Naive thymus-derived CD4-positive, alpha-beta T cell (primary cell): ENCODE results near the gene CLEC19A. TPM values are rescaled to one million over a fixed set of nuclear protein-coding genes. Genes with fewer than 3 reads are reported as not detected.
"Not testable (repeated sequence)": the region's sequence is repeated elsewhere in the genome, so short reads cannot be mapped to it uniquely, and the experiment has no call there.

Experiments
- ATAC-seq: fragments of 150-1000 bp; cut with Tn5 transposase; 2 replicates; pipeline ENCODE4 v1.10.0; 2021; ENCODE audit warnings: mild to moderate bottlenecking, moderate library complexity
- CTCF ChIA-PET: fragments of 350-600 bp; sonication (Branson Sonifier 250); formaldehyde crosslinking; loops from one replicate; lab custom pipeline; 2021; ENCODE audit warnings: antibody characterized with exemption; lab: Charles Lee
- POLR2A ChIA-PET: fragments of 350-600 bp; sonication (Branson Sonifier 250); formaldehyde crosslinking; loops from one replicate; lab custom pipeline; 2021; ENCODE audit warnings: antibody characterized with exemption, inconsistent platforms; lab: Charles Lee
- DNase-seq, 9 donors: peaks; one replicate each; pipeline versions ENCODE4 v3.0.0 to v3.0.0-alpha.2; 2020 to 2022; ENCODE audit warnings: mixed read lengths in 1 of 9
- H3K27ac ChIP-seq: one replicate; pipeline ENCODE4 v1.7.0; 2013; ENCODE audit warnings: mild to moderate bottlenecking, low read depth, low read length, moderate library complexity
- H3K27me3 ChIP-seq, 2 donors: one replicate each; pipeline ENCODE4 v1.7.0; 2013; ENCODE audit warnings: low read length in 2 of 2, mild to moderate bottlenecking in 2 of 2, moderate library complexity in 2 of 2; ENCODE audit not compliant: control insufficient read depth in 2 of 2, insufficient read depth in 2 of 2
- H3K36me3 ChIP-seq, 3 experiments: 1 replicate in 2 of 3; 2 replicates in 1 of 3; pipeline ENCODE4 v1.7.0; 2013; ENCODE audit warnings: low read length in 3 of 3, mild to moderate bottlenecking in 3 of 3, moderate library complexity in 1 of 3; ENCODE audit not compliant: insufficient read depth in 3 of 3, control insufficient read depth in 2 of 3
- H3K4me1 ChIP-seq, 2 donors: one replicate each; pipeline ENCODE4 v1.7.0; 2013; ENCODE audit warnings: low read length in 2 of 2, mild to moderate bottlenecking in 2 of 2, moderate library complexity in 1 of 2; ENCODE audit not compliant: control insufficient read depth in 2 of 2, insufficient read depth in 2 of 2
- H3K4me3 ChIP-seq: 2 replicates; pipeline ENCODE4 v1.7.0; 2013; ENCODE audit warnings: mild to moderate bottlenecking, low read length
- H3K9me3 ChIP-seq, 3 experiments: 1 replicate in 2 of 3; 2 replicates in 1 of 3; pipeline ENCODE4 v1.7.0; 2013; ENCODE audit warnings: low read length in 3 of 3; ENCODE audit not compliant: control insufficient read depth in 2 of 3
- H3K27ac Mint-ChIP-seq, 9 donors: one replicate each; pipeline ENCODE4 v1.8.0; 2020 to 2022; ENCODE audit warnings: mixed read lengths in 9 of 9, mild to moderate bottlenecking in 8 of 9, moderate library complexity in 5 of 9, inconsistent platforms in 2 of 9
- H3K27me3 Mint-ChIP-seq, 5 donors: one replicate each; pipeline ENCODE4 v1.8.0; 2021 to 2022; ENCODE audit warnings: mixed read lengths in 5 of 5, mild to moderate bottlenecking in 1 of 5
- H3K36me3 Mint-ChIP-seq, 5 donors: one replicate each; pipeline ENCODE4 v1.8.0; 2020 to 2022; ENCODE audit warnings: mixed read lengths in 5 of 5, mild to moderate bottlenecking in 3 of 5, inconsistent platforms in 1 of 5
- H3K4me1 Mint-ChIP-seq, 7 donors: one replicate each; pipeline ENCODE4 v1.8.0; 2020 to 2022; ENCODE audit warnings: mixed read lengths in 7 of 7, mild to moderate bottlenecking in 3 of 7, inconsistent platforms in 1 of 7
- H3K4me3 Mint-ChIP-seq, 10 donors: one replicate each; pipeline ENCODE4 v1.8.0; 2020 to 2022; ENCODE audit warnings: mild to moderate bottlenecking in 10 of 10, mixed read lengths in 10 of 10, moderate library complexity in 6 of 10, inconsistent platforms in 2 of 10
- H3K9me3 Mint-ChIP-seq, 11 donors: one replicate each; pipeline ENCODE4 v1.8.0; 2020 to 2022; ENCODE audit warnings: mixed read lengths in 11 of 11, mild to moderate bottlenecking in 4 of 11, inconsistent platforms in 1 of 11, moderate library complexity in 1 of 11
- intact Hi-C, 2 donors: fragments of 100-400 bp; cut with micrococcal nuclease; formaldehyde crosslinking; loops; one replicate each; pipeline ENCODE4 v1.15.1; 2023
- polyA plus RNA-seq, 2 donors: library from polyadenylated mRNA; unstranded; fragments of 300-500 nt; fragmentation: Illumina TruSeq; gene quantifications; one replicate each; pipeline ENCODE4 v1.2.3, GENCODE V29; 2021
- total RNA-seq, 6 experiments: library from RNA in 5 of 6; stranded (reverse) in 5 of 6; gene quantifications; 1 replicate in 5 of 6; 2 replicates in 1 of 6; pipeline ENCODE4 v1.2.3 and lab custom pipeline; 2021 to 2026

Gene CLEC19A
- total and polyA plus RNA-seq, 7 experiments from 2014 or later = not detected

GRCh38 chr16:19308392-19308791, 22.9 kb downstream of the CLEC19A start:
- no peaks in the 10 kb centered on the region for H3K36me3 ChIP-seq
- Mint-ChIP-seq H3K27ac (no peak overlapping the region), H3K36me3 (peaks cover 0 to 4% (median 0%) of the 10 kb centered on the region in 5 donors), H3K4me1 (peaks cover 0 to under 1% (median 0%) of the 10 kb centered on the region in 7 donors), H3K27me3 (peaks cover 0 to 21% (median under 1%) of the 10 kb centered on the region in 5 donors), H3K4me3 (no peak overlapping the region), H3K9me3 (peaks cover 0 to 6% (median 0%) of the 10 kb centered on the region in 11 donors)
- ATAC-seq (no peak), DNase-seq (no peak)
- CTCF ChIA-PET = no interaction called here
- intact Hi-C loops = no loop called here
- H3K27ac ChIP-seq = no peak overlapping the region
- no peaks in the 10 kb centered on the region for H3K9me3 ChIP-seq
- no peaks in the 10 kb centered on the region for H3K27me3 ChIP-seq
- no peak overlapping the region for H3K4me3 ChIP-seq
- POLR2A ChIA-PET = interaction anchor here (0.6 kb wide), 1 partner anchor 407 kb away, joined by 3 read pairs; no protein-coding TSS in a partner anchor
- no peaks in the 10 kb centered on the region for H3K4me1 ChIP-seq

GRCh38 chr16:19309178-19309577, 23.6 kb downstream of the CLEC19A start:
- no peak overlapping the region for H3K4me3 ChIP-seq
- no peaks in the 10 kb centered on the region for H3K27me3 ChIP-seq
- no peaks in the 10 kb centered on the region for H3K36me3 ChIP-seq
- Mint-ChIP-seq H3K4me3 (no peak overlapping the region), H3K9me3 (peaks cover 0 to 6% (median 0%) of the 10 kb centered on the region in 11 donors), H3K36me3 (peaks cover 0 to 4% (median 0%) of the 10 kb centered on the region in 5 donors), H3K4me1 (no peaks in the 10 kb centered on the region), H3K27me3 (peaks cover 0 to 19% (median 0%) of the 10 kb centered on the region in 5 donors), H3K27ac (no peak overlapping the region)
- POLR2A ChIA-PET = interaction anchor here (0.6 kb wide), 1 partner anchor 406 kb away, joined by 3 read pairs; no protein-coding TSS in a partner anchor
- intact Hi-C loops = no loop called here
- no peaks in the 10 kb centered on the region for H3K4me1 ChIP-seq
- ATAC-seq (no peak), DNase-seq (no peak)
- no peaks in the 10 kb centered on the region for H3K9me3 ChIP-seq
- CTCF ChIA-PET = no interaction called here
- no peak overlapping the region for H3K27ac ChIP-seq

- Histone ChIP-seq H3K4me3 (no peak overlapping the region), H3K36me3 (no peaks in the 10 kb centered on the region), H3K27me3 (no peaks in the 10 kb centered on the region), H3K9me3 (no peaks in the 10 kb centered on the region), H3K4me1 (no peaks in the 10 kb centered on the region), H3K27ac (no peak overlapping the region)
- CTCF ChIA-PET = no interaction called here
- DNase-seq (no peak), ATAC-seq (no peak)
- no peak overlapping the region for H3K27ac Mint-ChIP-seq
- POLR2A ChIA-PET = no interaction called here
- peaks cover 0 to 4% (median 0%) of the 10 kb centered on the region in 5 donors for H3K27me3 Mint-ChIP-seq
- H3K36me3 Mint-ChIP-seq = no peaks in the 10 kb centered on the region
- H3K4me3 Mint-ChIP-seq = no peak overlapping the region
- H3K9me3 Mint-ChIP-seq = peaks cover 0 to 2% (median 0%) of the 10 kb centered on the region in 11 donors
- no peaks in the 10 kb centered on the region for H3K4me1 Mint-ChIP-seq
- intact Hi-C loops = no loop called here
Observed at GRCh38 chr16:19314718-19315425, 29.3 kb downstream of the CLEC19A start.

DNA sequence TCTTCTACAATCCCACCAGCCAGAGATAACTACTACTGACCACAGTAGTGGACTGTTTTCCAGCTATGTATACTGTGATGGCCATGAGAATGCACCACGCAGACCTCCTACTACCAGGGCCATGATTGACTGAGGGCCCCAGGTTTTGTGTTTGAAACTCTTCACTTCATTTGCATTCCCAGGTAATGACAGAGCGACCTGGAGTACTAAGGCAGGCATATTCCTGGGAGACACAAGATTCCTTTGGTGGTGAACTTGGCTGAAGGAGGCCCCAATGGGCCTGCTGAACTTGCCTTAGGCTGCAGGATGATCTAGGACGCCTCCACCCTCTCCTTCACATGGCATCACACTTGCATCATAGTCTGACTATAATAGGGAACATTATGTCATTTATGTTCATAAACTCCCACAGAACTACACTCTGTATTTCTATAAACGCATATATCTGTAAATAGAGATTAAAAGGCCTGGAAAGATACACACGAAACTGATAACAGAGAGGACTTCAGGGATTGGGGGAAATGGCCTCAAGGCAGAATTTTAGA, 30.4 kb downstream of the CLEC19A start:
- Histone ChIP-seq H3K27me3 (no peaks in the 10 kb centered on the region), H3K4me1 (no peaks in the 10 kb centered on the region), H3K9me3 (no peaks in the 10 kb centered on the region), H3K27ac (no peak overlapping the region), H3K4me3 (no peak overlapping the region), H3K36me3 (no peaks in the 10 kb centered on the region)
- Mint-ChIP-seq H3K36me3 (no peaks in the 10 kb centered on the region), H3K4me3 (no peak overlapping the region), H3K4me1 (no peaks in the 10 kb centered on the region), H3K9me3 (peaks cover 0 to 3% (median 0%) of the 10 kb centered on the region in 11 donors), H3K27ac (no peak overlapping the region), H3K27me3 (peaks cover 0 to 4% (median 0%) of the 10 kb centered on the region in 5 donors)
- POLR2A ChIA-PET = no interaction called here
- DNase-seq (no peak), ATAC-seq (no peak)
- CTCF ChIA-PET = no interaction called here
- intact Hi-C loops = no loop called here

DNA sequence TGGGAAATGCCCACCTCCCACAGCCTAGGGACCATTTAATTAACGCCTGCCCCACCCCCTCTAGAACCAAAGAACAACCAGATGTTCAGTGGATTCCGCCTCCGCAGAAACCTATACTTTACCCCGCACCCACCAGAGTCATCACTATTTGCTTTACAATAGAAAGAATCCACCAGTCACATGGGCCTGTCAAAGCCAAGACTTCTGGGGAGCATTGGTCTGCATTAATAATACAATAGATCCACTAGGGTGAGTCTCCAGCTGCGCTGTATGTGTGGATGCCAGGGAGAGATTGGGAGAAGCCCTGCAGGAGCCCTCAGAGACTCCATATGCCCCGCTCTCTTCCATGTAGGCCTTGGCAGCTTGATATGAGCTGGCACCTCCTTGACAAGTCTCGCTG, 31.3 kb downstream of the CLEC19A start:
- Mint-ChIP-seq H3K4me3 (no peak overlapping the region), H3K36me3 (peaks cover 0 to 4% (median 0%) of the 10 kb centered on the region in 5 donors), H3K27ac (no peak overlapping the region), H3K27me3 (peaks cover 0 to 10% (median 0%) of the 10 kb centered on the region in 5 donors), H3K9me3 (peaks cover 0 to 7% (median 0%) of the 10 kb centered on the region in 11 donors), H3K4me1 (peaks cover 0 to 3% (median 0%) of the 10 kb centered on the region in 7 donors)
- H3K9me3 ChIP-seq = no peaks in the 10 kb centered on the region
- H3K4me1 ChIP-seq = no peaks in the 10 kb centered on the region
- intact Hi-C loops = no loop called here
- ChIA-PET CTCF (no interaction called here), POLR2A (no interaction called here)
- ATAC-seq (no peak), DNase-seq (no peak)
- H3K4me3 ChIP-seq = no peak overlapping the region
- no peak overlapping the region for H3K27ac ChIP-seq
- H3K36me3 ChIP-seq = no peaks in the 10 kb centered on the region
- H3K27me3 ChIP-seq = no peaks in the 10 kb centered on the region

GRCh38 chr16:19321186-19321585, 35.7 kb downstream of the CLEC19A start:
- H3K36me3 ChIP-seq, CTCF ChIA-PET, H3K9me3 Mint-ChIP-seq, H3K27me3 ChIP-seq, ATAC-seq, H3K4me1 Mint-ChIP-seq, DNase-seq, H3K27ac ChIP-seq, H3K36me3 Mint-ChIP-seq, H3K4me3 Mint-ChIP-seq, H3K4me3 ChIP-seq, intact Hi-C loops, H3K4me1 ChIP-seq, H3K9me3 ChIP-seq, H3K27ac Mint-ChIP-seq, POLR2A ChIA-PET: not testable (repeated sequence)
- H3K27me3 Mint-ChIP-seq = peaks cover 0 to 19% (median 0%) of the 10 kb centered on the region in 5 donors
